Calu3 (cell line): Measurements from ENCODE around the gene SLAMF1. TPM values are rescaled to one million over a fixed set of nuclear protein-coding genes. Genes with fewer than 3 reads are reported as not detected.
"Not testable (repeated sequence)": the region's sequence is repeated elsewhere in the genome, so short reads cannot be mapped to it uniquely, and the experiment has no call there.

Experiments
- BruUV-seq: library from RNA; stranded (reverse); fragments of 400-500 nt; replicated peaks from 2 replicates; lab custom pipeline; 2021; lab: Mats Ljungman, UMichigan
- CTCF ChIA-PET: fragments of 300-600 bp; sonication (Branson Sonifier 250); formaldehyde crosslinking; loops from one replicate; lab custom pipeline; 2022; ENCODE audit warnings: antibody characterized with exemption; lab: Charles Lee
- DNase-seq: peaks from one replicate; pipeline ENCODE4 v3.0.0; 2022
- H3K27ac Mint-ChIP-seq: one replicate; pipeline ENCODE4 v1.8.0; 2022; ENCODE audit warnings: mixed read lengths; ENCODE audit not compliant: unreplicated experiment
- H3K27me3 Mint-ChIP-seq: one replicate; pipeline ENCODE4 v1.8.0; 2022; ENCODE audit warnings: mixed read lengths; ENCODE audit not compliant: unreplicated experiment
- H3K36me3 Mint-ChIP-seq: one replicate; pipeline ENCODE4 v1.8.0; 2022; ENCODE audit warnings: mild to moderate bottlenecking, moderate library complexity, mixed read lengths; ENCODE audit not compliant: insufficient read depth, unreplicated experiment
- H3K4me1 Mint-ChIP-seq: one replicate; pipeline ENCODE4 v1.8.0; 2022; ENCODE audit warnings: mild to moderate bottlenecking, low read depth, mixed read lengths; ENCODE audit not compliant: unreplicated experiment
- H3K4me3 Mint-ChIP-seq: one replicate; pipeline ENCODE4 v1.8.0; 2022; ENCODE audit warnings: mild to moderate bottlenecking, low read depth, moderate library complexity, mixed read lengths; ENCODE audit not compliant: unreplicated experiment
- H3K9me3 Mint-ChIP-seq: one replicate; pipeline ENCODE4 v1.8.0; 2022; ENCODE audit warnings: low read depth, mixed read lengths; ENCODE audit not compliant: unreplicated experiment
- CTCF ChIP-seq: fragments of 200-600 bp; IDR thresholded peaks from one replicate; pipeline ENCODE4 v1.8.0; 2022; ENCODE audit warnings: antibody characterized with exemption; ENCODE audit not compliant: unreplicated experiment
- intact Hi-C: fragments of 100-400 bp; cut with micrococcal nuclease; formaldehyde crosslinking; loops from one replicate; pipeline ENCODE4 v1.10.0; 2022; ENCODE audit not compliant: unreplicated experiment
- total RNA-seq: library from RNA; stranded (reverse); gene quantifications from 2 replicates; pipeline ENCODE4 v1.2.3, GENCODE V29; 2022

SLAMF1 gene
- total RNA-seq, 1 experiment from 2014 or later: not detected

DNA sequence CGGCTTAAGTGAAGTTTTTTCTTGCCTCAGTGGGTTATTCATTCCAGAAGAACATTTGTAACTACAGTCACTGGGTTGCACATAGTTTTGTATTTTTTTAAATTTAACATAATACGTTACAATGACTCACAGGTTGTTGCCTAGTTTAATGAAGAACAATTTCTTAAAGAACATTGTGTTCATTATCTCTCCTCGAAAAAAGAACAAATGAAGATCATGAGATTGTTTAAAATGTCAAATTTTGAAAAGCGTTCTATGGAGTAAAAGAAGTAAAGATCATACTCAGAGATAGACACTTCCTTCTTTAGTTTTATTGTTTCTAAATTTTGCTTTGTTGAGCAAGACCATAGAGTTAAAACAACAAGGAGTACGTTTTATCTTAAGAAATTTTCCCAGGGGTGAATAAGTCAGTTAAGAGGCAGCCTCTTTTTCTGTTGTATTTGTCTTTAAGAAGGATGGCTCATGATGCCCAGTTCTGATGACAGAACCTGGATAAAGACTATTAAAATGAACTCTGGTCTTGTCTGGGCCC lies 10.5 kb upstream of the SLAMF1 start:
- Mint-ChIP-seq H3K4me1 (no peaks in the 10 kb centered on the region), H3K36me3 (no peaks in the 10 kb centered on the region), H3K4me3 (no peak overlapping the region), H3K27me3 (peaks cover 66% of the 10 kb centered on the region), H3K27ac (no peak overlapping the region), H3K9me3 (peaks cover 2% of the 10 kb centered on the region)
- no peak for DNase-seq
- CTCF ChIA-PET: no interaction called here
- intact Hi-C loops: no loop called here
- TF ChIP-seq CTCF: no peak
- BruUV-seq: no TSS peak

GRCh38 chr1:160656737-160657136 lies 9.9 kb upstream of the SLAMF1 start:
- peaks cover 66% of the 10 kb centered on the region for H3K27me3 Mint-ChIP-seq
- H3K4me1 Mint-ChIP-seq: no peaks in the 10 kb centered on the region
- no TSS peak for BruUV-seq
- CTCF ChIA-PET: no interaction called here
- H3K9me3 Mint-ChIP-seq: peaks cover 2% of the 10 kb centered on the region
- H3K36me3 Mint-ChIP-seq: no peaks in the 10 kb centered on the region
- no peak overlapping the region for H3K27ac Mint-ChIP-seq
- intact Hi-C loops: no loop called here
- no peak for DNase-seq
- no peak overlapping the region for H3K4me3 Mint-ChIP-seq
- no peak for TF ChIP-seq CTCF

- TF ChIP-seq CTCF: no peak
- H3K4me1 Mint-ChIP-seq: no peaks in the 10 kb centered on the region
- DNase-seq: no peak
- peaks cover 50% of the 10 kb centered on the region for H3K27me3 Mint-ChIP-seq
- CTCF ChIA-PET: no interaction called here
- H3K9me3 Mint-ChIP-seq: no peaks in the 10 kb centered on the region
- intact Hi-C loops: no loop called here
- no peak overlapping the region for H3K27ac Mint-ChIP-seq
- no peak overlapping the region for H3K4me3 Mint-ChIP-seq
- H3K36me3 Mint-ChIP-seq: no peaks in the 10 kb centered on the region
- no TSS peak for BruUV-seq
Measured at GRCh38 chr1:160653620-160654016, 6.8 kb upstream of the SLAMF1 start.

- no peaks in the 10 kb centered on the region for H3K36me3 Mint-ChIP-seq
- CTCF ChIA-PET: no interaction called here
- H3K27me3 Mint-ChIP-seq: peaks cover 56% of the 10 kb centered on the region
- H3K9me3 Mint-ChIP-seq: no peaks in the 10 kb centered on the region
- H3K4me3 Mint-ChIP-seq: no peak overlapping the region
- H3K4me1 Mint-ChIP-seq: no peaks in the 10 kb centered on the region
- no peak for TF ChIP-seq CTCF
- BruUV-seq: no TSS peak
- intact Hi-C loops: no loop called here
- no peak overlapping the region for H3K27ac Mint-ChIP-seq
- no peak for DNase-seq
Measured at GRCh38 chr1:160652924-160653619, 6.2 kb upstream of the SLAMF1 start.

- H3K27ac Mint-ChIP-seq, H3K4me3 Mint-ChIP-seq, DNase-seq, CTCF ChIA-PET, H3K9me3 Mint-ChIP-seq, BruUV-seq, H3K4me1 Mint-ChIP-seq, intact Hi-C loops, H3K36me3 Mint-ChIP-seq: not testable (repeated sequence)
- peaks cover 65% of the 10 kb centered on the region for H3K27me3 Mint-ChIP-seq
Measured at GRCh38 chr1:160652065-160652641, 5.3 kb upstream of the SLAMF1 start.
